GM19452 (cell line): Measurements from ENCODE around the gene TRIM62.
A peak's percentile ranks its signal among the peaks of the same experiment; 100 is the strongest.
"Not testable (repeated sequence)": the region's sequence is repeated elsewhere in the genome, so short reads cannot be mapped to it uniquely, and the experiment has no call there.

Source experiments
- ATAC-seq: cut with Tn5 transposase; IDR thresholded peaks from one replicate; pipeline ENCODE4 v1.9.1; 2021; ENCODE audit not compliant: unreplicated experiment

The TRIM62 gene

GRCh38 chr1:33111965-33112364 lies 69.9 kb downstream of the TRIM62 start:
- no peak for ATAC-seq

- no peak for ATAC-seq
Observed at GRCh38 chr1:33110477-33110876, 71.4 kb downstream of the TRIM62 start.

GRCh38 chr1:33100119-33100415 lies 81.8 kb downstream of the TRIM62 start:
- not testable (repeated sequence) for ATAC-seq

GRCh38 chr1:33099290-33100118 lies 82.3 kb downstream of the TRIM62 start:
- peak; percentile 85 for ATAC-seq

GRCh38 chr1:33098371-33098770 lies 83.5 kb downstream of the TRIM62 start:
- ATAC-seq, result no peak

GRCh38 chr1:33097762-33098161 lies 84.1 kb downstream of the TRIM62 start:
- ATAC-seq, result no peak

GRCh38 chr1:33097137-33097611 lies 84.7 kb downstream of the TRIM62 start:
- ATAC-seq, result no peak

GRCh38 chr1:33096363-33097005 lies 85.4 kb downstream of the TRIM62 start:
- ATAC-seq, result no peak
